HEK293 (cell line): Measurements from ENCODE around the gene CFAP90.

Source experiments
- BCL11B ChIP-seq: fragments of 450-650 bp; formaldehyde crosslinking; IDR thresholded peaks from 2 replicates; pipeline ENCODE4 v1.5.1; 2016; ENCODE audit warnings: low read depth, missing biosample characterization, missing genetic modification characterization
- CTCF ChIP-seq: fragments of 450-650 bp; formaldehyde crosslinking; IDR thresholded peaks from 2 replicates; pipeline ENCODE4 v1.5.1; 2016; ENCODE audit warnings: missing biosample characterization, missing genetic modification characterization
- FEZF1 ChIP-seq: fragments of 450-650 bp; formaldehyde crosslinking; IDR thresholded peaks from 2 replicates; pipeline ENCODE4 v1.5.1; 2016; ENCODE audit warnings: missing biosample characterization, missing genetic modification characterization
- KLF1 ChIP-seq: fragments of 450-650 bp; formaldehyde crosslinking; IDR thresholded peaks from 2 replicates; pipeline ENCODE4 v1.5.1; 2016; ENCODE audit warnings: missing biosample characterization, missing genetic modification characterization
- SALL2 ChIP-seq: fragments of 450-650 bp; formaldehyde crosslinking; IDR thresholded peaks from 2 replicates; pipeline ENCODE4 v1.5.0; 2017; ENCODE audit warnings: missing biosample characterization, mild to moderate bottlenecking, missing genetic modification characterization, borderline replicate concordance
- TCF7L2 ChIP-seq: IDR thresholded peaks from 2 replicates; pipeline ENCODE4 v1.6.1; 2011; ENCODE audit warnings: low read depth, mild to moderate bottlenecking, inconsistent platforms, low read length, moderate library complexity, borderline replicate concordance
- ZBTB49 ChIP-seq: fragments of 450-650 bp; formaldehyde crosslinking; IDR thresholded peaks from 2 replicates; pipeline ENCODE4 v1.5.1; 2016; ENCODE audit warnings: missing biosample characterization, missing genetic modification characterization, low read depth
- ZNF138 ChIP-seq: fragments of 450-650 bp; formaldehyde crosslinking; IDR thresholded peaks from 2 replicates; pipeline ENCODE4 v1.5.1; 2016; ENCODE audit warnings: missing biosample characterization, missing genetic modification characterization, borderline replicate concordance
- ZNF146 ChIP-seq: fragments of 450-650 bp; formaldehyde crosslinking; IDR thresholded peaks from 2 replicates; pipeline ENCODE4 v1.5.1; 2016; ENCODE audit warnings: missing biosample characterization, missing genetic modification characterization
- ZNF175 ChIP-seq: fragments of 450-650 bp; formaldehyde crosslinking; IDR thresholded peaks from 2 replicates; pipeline ENCODE4 v1.5.1; 2016; ENCODE audit warnings: missing biosample characterization, missing genetic modification characterization
- ZNF221 ChIP-seq: fragments of 450-650 bp; formaldehyde crosslinking; IDR thresholded peaks from 2 replicates; pipeline ENCODE4 v1.5.1; 2017; ENCODE audit warnings: missing biosample characterization, missing genetic modification characterization, borderline replicate concordance
- ZNF830 ChIP-seq: fragments of 450-650 bp; IDR thresholded peaks from 2 replicates; pipeline ENCODE4 v1.5.0; 2018; ENCODE audit warnings: missing biosample characterization, missing genetic modification characterization, low read depth, mild to moderate bottlenecking, moderate library complexity

GRCh38 chr5:7894439-7894838 lies 43.5 kb upstream of the CFAP90 start:
- TF ChIP-seq TCF7L2 (no peak), CTCF (no peak), KLF1 (tag by site-specific recombination) (no peak), BCL11B (no peak), FEZF1 (tag by site-specific recombination) (no peak), ZBTB49 (tag by site-specific recombination) (no peak), SALL2 (no peak), ZNF830 (tag by site-specific recombination) (no peak), ZNF221 (no peak), ZNF138 (tag by site-specific recombination) (no peak), ZNF146 (tag by site-specific recombination) (no peak), ZNF175 (tag by site-specific recombination) (no peak)
